GM21786 (cell line): ENCODE results near the gene KLF4.
A peak's percentile ranks its signal among the peaks of the same experiment; 100 is the strongest.
"Not testable (repeated sequence)": the region's sequence is repeated elsewhere in the genome, so short reads cannot be mapped to it uniquely, and the experiment has no call there.

ENCODE experiments used
- ATAC-seq: cut with Tn5 transposase; IDR thresholded peaks from one replicate; pipeline ENCODE4 v1.9.1; 2021; ENCODE audit not compliant: unreplicated experiment

KLF4 gene

GRCh38 chr9:107489687-107490605 is at the start of gene KLF4:
Gene KLF4, minus strand, starts transcription at chr9:107489769. Its CDS starts 597 bp downstream, at chr9:107489172.
- peak; percentile 51 for ATAC-seq

DNA sequence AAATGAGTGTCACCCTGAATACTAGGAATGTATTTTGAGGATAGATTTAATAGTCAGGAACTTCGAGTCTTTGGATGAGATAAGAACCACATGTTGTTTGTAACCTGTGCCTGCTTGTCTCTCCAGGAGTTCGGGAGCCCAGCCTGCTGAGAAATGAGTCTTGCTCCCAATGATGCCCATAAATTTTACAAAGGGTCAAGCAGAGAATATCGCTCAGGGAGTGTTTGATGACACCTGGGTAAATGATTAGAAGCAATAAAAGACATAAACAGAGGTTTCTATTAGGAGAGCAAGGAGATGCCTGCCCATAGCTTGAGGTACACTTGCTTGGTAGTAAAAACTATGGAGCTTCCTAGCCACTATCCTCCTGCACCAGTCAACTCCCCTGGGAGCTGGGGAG is 46.9 kb upstream of the KLF4 start:
- ATAC-seq, result no peak

GRCh38 chr9:107534510-107535078 is 45.0 kb upstream of the KLF4 start:
- no peak for ATAC-seq

GRCh38 chr9:107530679-107531078 is 41.1 kb upstream of the KLF4 start:
- ATAC-seq, result no peak

GRCh38 chr9:107528686-107529085 is 39.1 kb upstream of the KLF4 start:
- ATAC-seq, result no peak

GRCh38 chr9:107523539-107523938 is 34.0 kb upstream of the KLF4 start:
- ATAC-seq, result no peak

- no peak for ATAC-seq
Measured at GRCh38 chr9:107520186-107520585, 30.6 kb upstream of the KLF4 start.

GRCh38 chr9:107518037-107518807 is 28.7 kb upstream of the KLF4 start:
- ATAC-seq, result no peak

GRCh38 chr9:107513464-107514100 is 24.0 kb upstream of the KLF4 start:
- ATAC-seq, result no peak

DNA sequence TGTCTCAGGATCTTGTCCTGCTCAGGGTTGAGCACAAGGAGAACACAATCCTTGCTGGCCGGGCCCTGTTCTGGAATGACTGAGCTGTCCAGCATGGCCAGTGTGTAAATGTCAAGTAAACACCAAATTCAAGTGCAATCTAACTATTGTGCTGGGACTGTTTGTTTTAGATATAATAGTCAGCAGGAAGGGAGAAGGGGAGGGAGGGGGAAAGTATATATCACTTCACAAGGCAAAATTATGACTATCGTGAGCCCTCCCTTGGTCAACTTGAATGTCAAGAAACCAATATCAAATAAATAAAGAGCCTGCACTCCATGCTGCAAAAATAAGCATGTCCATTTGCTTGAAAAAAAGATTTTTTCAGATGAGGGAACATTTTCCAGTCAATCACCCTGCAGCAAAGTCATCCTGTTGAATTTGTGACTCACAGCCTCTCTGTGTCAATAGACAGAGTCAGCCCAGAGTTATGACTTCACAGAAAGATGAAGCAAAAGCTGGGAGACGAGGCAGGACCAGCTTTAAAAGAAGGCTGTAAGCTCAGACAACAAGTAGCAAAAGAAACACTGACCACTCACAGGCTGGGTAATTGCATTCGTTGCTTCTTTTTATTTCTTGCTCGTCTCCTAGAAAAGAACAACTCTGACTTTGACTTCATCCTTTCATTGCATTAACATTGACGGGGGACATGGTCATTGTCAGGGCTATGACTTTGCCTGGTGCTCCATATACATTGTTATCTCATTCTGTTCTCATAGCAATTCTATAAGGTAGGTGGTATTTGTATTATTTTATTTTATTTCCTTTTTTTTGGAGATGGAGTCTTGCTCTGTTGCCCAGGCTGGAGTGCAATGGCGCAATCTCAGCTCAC is 15.3 kb upstream of the KLF4 start:
- no peak for ATAC-seq

DNA sequence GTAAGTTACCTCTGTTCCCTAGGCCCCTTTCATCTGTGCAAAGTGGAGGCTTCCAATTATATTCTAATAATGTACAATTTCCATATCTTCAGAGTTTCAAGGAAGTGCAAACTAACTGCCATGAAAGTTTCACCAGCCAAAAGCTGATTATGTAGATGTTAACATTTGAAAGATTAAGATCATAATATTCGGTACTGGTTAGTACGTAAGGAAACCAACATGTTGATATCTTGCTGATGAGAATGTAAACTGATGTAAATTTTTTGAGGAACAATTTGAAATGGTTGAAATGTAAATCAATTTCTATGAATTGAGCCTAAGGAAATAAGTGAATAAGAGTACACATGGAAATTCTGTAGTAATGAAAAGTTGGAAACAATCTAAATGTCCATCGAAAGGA is 12.9 kb upstream of the KLF4 start:
- ATAC-seq, result no peak

GRCh38 chr9:107500421-107501200 is 11.0 kb upstream of the KLF4 start:
- ATAC-seq, result not testable (repeated sequence)

DNA sequence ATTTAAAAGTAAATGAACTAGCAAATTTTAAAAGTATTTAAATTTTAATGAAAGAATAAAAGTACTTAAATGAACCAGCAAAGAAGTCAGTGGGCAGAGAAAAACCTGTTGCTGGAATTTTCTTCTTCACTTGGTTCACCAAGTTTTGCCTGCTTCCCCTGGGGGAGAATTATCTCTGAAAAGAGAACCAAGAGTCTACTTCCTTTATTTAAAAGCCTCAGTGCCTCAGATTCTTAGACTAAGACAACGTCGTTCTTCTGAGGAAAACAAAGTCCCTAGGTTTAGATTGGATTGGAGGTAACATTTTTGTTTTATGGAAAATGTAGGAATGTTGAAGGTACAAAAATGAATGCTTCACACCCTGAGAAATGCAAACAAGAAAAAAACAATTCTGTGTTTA is 7.4 kb upstream of the KLF4 start:
- no peak for ATAC-seq

GRCh38 chr9:107492381-107492970 is 2.9 kb upstream of the KLF4 start:
- no peak for ATAC-seq

DNA sequence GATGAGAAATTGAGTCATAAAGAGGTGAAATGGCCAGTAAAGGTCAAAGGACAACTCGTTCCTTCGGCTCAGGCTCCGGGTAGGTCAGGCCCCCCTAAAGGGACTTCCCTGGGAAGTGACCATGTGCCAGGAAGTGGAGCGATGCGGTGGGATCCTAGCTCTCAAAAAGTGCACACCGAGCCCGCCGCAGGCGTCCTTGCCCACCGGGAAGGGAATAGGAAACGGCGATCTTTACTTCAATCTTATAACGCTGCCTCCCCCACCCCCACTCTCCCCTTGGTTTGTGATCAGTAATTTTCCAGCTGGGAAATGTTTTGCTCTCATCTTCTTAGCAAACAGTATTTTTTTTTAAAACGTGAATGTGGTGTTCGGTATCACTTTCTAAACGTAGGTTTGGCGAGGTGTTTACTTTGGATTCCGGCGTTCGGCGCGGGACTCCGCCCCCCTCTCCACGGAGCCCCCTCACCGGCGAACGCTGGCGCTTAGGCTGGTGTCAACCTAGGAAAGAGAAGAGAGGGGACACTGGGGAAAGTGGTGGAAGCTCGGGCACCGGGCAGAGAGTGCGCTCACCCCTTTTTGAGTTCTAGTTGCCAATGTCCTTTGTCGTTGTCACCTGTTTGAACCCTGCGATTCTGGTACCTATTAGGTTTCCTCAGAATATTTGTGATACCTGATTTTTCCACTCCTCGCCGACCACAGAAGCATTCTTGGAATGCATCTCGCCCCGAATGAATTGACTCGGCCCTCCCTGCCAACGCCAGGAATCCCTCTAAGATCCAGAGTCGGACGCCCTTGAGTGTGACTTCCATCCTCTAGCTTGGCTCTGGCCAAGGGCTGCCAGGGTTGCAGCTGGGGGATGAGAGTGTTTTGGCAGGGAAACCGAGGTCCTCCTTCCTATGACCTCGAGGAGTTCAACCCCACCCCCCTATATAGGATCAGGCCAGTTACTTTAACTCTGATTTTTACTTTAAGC is 1.8 kb upstream of the KLF4 start:
- no peak for ATAC-seq

- not testable (repeated sequence) for ATAC-seq
Measured at GRCh38 chr9:107490606-107490970, 1.0 kb upstream of the KLF4 start.

- peak; percentile 21 for ATAC-seq
Measured at GRCh38 chr9:107489144-107489673, 360 bp downstream of the KLF4 start.
